ENCODE measurements around the gene ERC1.
A peak's percentile ranks its signal among the peaks of the same experiment; 100 is the strongest.
"Not testable (repeated sequence)": the region's sequence is repeated elsewhere in the genome, so short reads cannot be mapped to it uniquely, and the experiment has no call there.

ERC1 gene

DNA sequence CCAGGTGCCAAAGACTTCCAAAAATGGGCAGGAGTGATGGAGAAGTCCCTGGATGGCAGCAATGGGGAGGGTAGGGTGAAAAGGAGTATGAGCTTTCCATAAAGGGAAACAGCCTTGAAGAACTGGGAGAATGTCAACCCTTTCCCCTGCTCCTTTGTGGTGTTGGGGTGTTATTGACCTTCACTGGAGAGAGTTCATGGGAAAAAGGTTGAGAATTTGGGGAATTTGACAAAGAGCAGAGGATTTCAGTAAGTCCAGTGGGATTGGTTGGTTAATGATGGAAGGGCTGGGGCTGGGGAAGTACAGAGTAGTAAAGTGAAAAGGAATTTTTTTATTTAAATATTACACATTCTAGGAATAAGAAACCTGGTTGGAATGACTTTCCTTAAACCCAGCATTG, 116.6 kb downstream of the ERC1 start:
- Histone ChIP-seq H3K4me3 (no peak overlapping the region), H3K27ac (no peak overlapping the region)

DNA sequence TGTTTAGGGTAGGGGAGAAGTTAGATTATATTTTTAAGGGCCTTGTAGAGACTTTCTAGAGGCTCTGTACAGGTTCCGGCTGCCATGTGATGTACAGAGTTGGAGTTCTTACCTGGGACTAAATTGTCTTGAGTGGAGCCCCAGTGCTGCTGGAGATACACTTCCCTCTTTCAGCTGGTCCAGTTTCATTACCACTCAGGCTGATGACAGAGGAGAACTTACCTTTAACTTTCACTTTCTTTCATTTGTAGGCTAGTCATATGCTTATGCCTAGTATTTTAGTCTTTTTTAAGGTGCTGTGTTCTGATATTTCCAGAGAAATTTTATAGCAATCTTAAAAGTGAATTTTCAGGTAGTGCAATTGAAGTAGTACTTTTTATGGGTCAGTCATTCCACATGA, 117.3 kb downstream of the ERC1 start:
- Histone ChIP-seq H3K4me3 (no peak overlapping the region), H3K27ac (no peak overlapping the region)

DNA sequence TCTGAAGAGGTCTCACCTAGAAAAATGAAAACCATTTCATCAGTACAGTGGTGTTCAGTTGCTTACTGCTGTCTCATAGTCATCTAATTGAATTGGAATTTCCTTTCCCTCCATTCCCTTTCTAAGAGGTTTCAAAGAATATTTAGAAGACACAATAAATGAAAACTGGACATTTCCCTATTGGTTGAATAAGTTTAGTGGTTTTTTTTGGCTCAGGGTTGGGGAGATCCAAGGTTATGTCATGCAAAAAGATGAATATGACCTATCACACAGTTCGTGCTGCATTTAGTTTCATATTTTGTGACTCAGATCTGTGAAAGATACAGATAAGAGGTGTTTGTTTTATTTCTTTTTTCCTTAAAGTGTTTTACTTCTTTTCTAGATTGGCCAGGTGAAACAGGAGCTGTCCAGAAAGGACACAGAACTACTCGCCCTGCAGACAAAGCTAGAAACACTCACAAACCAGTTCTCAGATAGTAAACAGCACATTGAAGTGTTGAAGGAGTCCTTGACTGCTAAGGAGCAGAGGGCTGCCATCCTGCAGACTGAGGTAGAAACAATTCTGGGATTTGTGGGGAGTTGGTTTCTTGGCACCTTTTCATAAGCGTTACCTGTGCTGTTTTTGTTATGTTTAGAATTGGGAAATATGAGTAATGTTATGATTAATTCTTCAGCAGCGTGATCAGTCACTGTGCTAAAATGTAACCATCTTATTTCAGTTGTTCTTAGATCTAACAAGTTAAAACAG, 124.6 kb downstream of the ERC1 start:
- peak overlapping the region in 7 of 21 experiments; percentile 3 to 68 (median 14) for H3K27ac ChIP-seq
- no peak overlapping the region for H3K4me3 ChIP-seq

- no peak overlapping the region for H3K4me3 ChIP-seq
- no peak overlapping the region for H3K27ac ChIP-seq
These were observed 126.3 kb downstream of the ERC1 start for GRCh38 chr12:1117371-1117770.

GRCh38 chr12:1117970-1118563, 127.0 kb downstream of the ERC1 start:
- Histone ChIP-seq H3K4me3 (no peak overlapping the region), H3K27ac (no peak overlapping the region)

- Histone ChIP-seq H3K27ac (peak overlapping the region in 1 of 21 experiments; percentile 8), H3K4me3 (no peak overlapping the region)
These were observed 131.8 kb downstream of the ERC1 start for GRCh38 chr12:1122786-1123185.

DNA sequence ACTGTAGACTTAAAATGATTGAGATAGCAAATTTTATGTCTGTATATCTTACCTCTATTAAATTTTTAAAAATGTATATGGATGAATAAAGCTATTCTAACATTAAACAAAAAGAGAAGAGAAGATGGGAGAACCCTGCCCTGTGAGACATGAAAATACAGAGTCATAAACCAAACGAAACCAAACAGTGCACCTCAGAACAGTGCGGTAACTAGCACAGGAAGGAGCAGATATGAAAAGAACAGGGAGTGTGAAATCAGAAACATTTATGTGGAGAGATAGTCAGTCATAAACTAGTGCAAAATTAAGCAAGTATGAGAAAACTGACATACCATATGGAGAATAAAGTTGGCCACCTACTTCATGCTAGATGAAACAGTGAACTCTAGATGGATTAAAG, 135.1 kb downstream of the ERC1 start:
- H3K4me3 ChIP-seq = no peak overlapping the region
- H3K27ac ChIP-seq = peak overlapping the region in 1 of 21 experiments; percentile 37

- Histone ChIP-seq H3K27ac (no peak overlapping the region), H3K4me3 (no peak overlapping the region)
These were observed 136.0 kb downstream of the ERC1 start for GRCh38 chr12:1127021-1127420.

DNA sequence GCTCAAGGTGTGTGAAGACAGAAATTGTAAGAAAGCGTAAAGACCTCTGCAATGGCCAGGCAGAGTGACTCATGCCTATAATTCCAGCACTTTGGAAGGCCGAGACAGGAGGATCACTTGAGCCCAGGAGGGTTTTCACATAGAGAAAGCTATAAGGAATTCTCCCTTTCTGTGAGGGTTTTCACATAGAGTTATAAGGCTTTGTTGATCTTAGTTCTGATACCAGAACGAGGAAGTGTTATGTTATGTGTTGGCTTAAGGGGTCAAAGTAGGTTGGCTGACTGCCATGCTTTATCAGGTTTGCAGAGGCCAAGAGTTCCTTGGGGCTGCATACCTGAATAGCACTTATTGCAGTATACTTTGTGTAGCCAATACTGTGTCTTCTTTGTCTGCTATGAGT, 139.1 kb downstream of the ERC1 start:
- H3K4me3 ChIP-seq = no peak overlapping the region
- no peak overlapping the region for H3K27ac ChIP-seq

DNA sequence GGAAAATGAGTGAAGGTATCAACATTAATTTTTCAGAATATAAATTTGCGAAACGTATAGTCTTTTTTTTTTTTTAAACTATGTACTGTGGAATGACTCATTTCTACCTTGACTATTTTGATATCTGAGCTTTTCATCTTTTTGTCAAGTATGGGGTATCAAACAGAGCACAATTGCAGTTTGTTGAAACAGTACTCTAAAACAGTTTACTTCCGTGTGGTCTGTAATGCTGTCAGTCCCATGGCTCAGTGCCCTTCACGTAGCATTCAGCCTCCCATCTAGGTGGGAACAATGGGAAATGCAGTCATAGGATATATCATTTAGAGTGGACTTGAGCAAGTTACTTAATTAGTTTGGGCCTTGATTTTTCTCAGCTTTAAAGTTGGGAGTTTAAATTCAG, 139.5 kb downstream of the ERC1 start:
- no peak overlapping the region for H3K27ac ChIP-seq
- H3K4me3 ChIP-seq = no peak overlapping the region

- Histone ChIP-seq H3K4me3 (no peak overlapping the region), H3K27ac (no peak overlapping the region)
These were observed 140.8 kb downstream of the ERC1 start for GRCh38 chr12:1131811-1132224.

DNA sequence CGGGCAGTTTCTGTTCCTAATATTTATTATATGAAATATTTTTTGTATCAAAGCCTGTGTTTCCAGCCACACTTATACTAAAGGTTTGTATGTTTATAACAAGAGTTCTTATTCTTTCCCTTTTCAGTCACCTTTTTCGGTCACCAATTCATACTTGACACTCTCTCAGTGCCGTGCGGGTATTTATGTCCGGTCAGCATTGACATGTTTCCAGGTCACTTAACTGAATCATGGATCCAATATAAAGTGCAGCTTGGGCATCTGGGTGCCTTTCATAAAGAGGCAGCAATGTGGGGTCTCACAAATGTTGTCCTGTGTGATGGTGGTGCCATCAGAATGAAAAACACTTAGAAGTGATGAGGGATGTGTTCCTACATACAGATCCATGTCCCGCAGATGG, 141.3 kb downstream of the ERC1 start:
- H3K4me3 ChIP-seq = no peak overlapping the region
- no peak overlapping the region for H3K27ac ChIP-seq

- H3K4me3 ChIP-seq = no peak overlapping the region
These were observed 147.7 kb downstream of the ERC1 start for GRCh38 chr12:1138691-1139090.

GRCh38 chr12:1146758-1147157, 155.7 kb downstream of the ERC1 start:
- not testable (repeated sequence) for H3K27ac ChIP-seq, H3K4me3 ChIP-seq

More at GRCh38 chr12:1138691-1139090, 147.7 kb downstream of the ERC1 start:
- no peak overlapping the region for H3K27ac ChIP-seq

- Histone ChIP-seq H3K27ac (no peak overlapping the region), H3K4me3 (no peak overlapping the region)
These were observed 156.8 kb downstream of the ERC1 start for GRCh38 chr12:1147821-1148220.

DNA sequence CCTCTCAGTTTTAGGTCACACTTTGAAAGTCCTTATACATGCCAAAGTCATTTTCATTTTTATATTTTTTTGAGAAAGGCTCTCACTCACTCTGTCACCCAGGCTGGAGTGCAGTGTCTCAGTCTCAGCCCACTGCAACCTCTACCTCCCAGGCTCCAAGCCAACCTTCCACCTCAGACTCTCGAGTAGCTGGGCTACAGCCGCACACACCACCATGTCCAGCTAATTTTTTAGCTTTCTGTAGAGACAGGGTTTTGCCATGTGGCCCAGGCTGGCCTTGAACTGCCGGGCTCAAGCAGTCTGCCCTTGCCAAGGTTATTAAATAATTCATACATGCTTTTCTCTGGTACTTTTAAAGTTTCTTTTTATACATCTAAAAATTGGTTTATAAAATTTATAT, 166.0 kb downstream of the ERC1 start:
- Histone ChIP-seq H3K27ac (no peak overlapping the region), H3K4me3 (no peak overlapping the region)

- no peak overlapping the region for H3K4me3 ChIP-seq
- H3K27ac ChIP-seq = no peak overlapping the region
These were observed 170.2 kb downstream of the ERC1 start for GRCh38 chr12:1161197-1161596.

DNA sequence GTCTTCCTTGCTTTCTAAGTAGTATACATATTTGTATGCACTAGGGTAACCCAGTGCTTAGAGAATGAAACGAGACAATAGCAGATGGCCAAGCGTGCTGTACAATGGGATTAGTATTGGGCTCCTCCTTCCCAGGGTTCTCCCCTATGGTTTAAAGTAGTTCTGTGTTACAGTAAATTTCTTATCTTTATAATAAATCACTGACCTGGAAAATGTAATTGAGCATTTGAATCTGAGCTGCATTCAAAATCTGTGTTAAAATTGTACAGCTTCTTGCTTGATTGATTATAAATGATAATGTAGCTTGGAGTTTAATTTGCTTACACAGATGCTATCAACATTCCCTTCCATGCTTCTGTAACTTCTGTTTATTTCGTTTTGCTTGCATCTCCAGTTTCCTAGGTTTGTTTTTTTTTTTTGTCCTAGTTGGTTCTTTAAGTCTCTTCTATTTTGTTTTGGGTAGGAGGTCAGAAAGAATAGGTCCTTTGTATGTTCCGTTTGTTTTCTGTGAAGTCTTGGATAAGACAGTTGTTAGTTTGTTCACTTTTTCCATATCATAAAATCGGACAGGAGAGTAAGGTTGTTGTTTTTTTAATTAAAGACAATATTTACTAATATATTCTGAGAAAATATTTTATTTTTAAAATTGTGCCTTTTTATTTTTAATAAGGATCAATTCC, 171.2 kb downstream of the ERC1 start:
- no peak overlapping the region for H3K27ac ChIP-seq
- no peak overlapping the region for H3K4me3 ChIP-seq

GRCh38 chr12:1167784-1168183, 176.8 kb downstream of the ERC1 start:
- Histone ChIP-seq H3K4me3 (no peak overlapping the region), H3K27ac (no peak overlapping the region)

- Histone ChIP-seq H3K27ac (no peak overlapping the region), H3K4me3 (no peak overlapping the region)
These were observed 179.4 kb downstream of the ERC1 start for GRCh38 chr12:1170411-1170810.
